PC-9 (cell line): ENCODE measurements around the gene CCNA1. TPM values are rescaled to one million over a fixed set of nuclear protein-coding genes. Genes with fewer than 3 reads are reported as not detected.

Source experiments
- BruUV-seq: library from RNA; stranded (reverse); fragments of 400-500 nt; replicated peaks from 2 replicates; lab custom pipeline; 2021; lab: Mats Ljungman, UMichigan
- CTCF ChIA-PET: fragments of 300-600 bp; sonication (Branson Sonifier 250); formaldehyde crosslinking; loops from one replicate; lab custom pipeline; 2022; ENCODE audit warnings: antibody characterized with exemption; lab: Charles Lee
- POLR2A ChIA-PET: fragments of 300-600 bp; sonication (Branson Sonifier 250); formaldehyde crosslinking; loops from one replicate; lab custom pipeline; 2022; ENCODE audit warnings: antibody characterized with exemption; ENCODE audit not compliant: unreplicated experiment; lab: Charles Lee
- DNase-seq, 2 experiments: peaks; one replicate each; pipeline versions ENCODE4 v3.0.0 to v3.0.0-alpha.2; 2015 to 2022; ENCODE audit warnings: mixed read lengths in 1 of 2
- H2AFZ ChIP-seq: fragments of 200-600 bp; sonication (generic); 2 replicates; pipeline ENCODE4 v1.8.1; 2017; ENCODE audit warnings: antibody characterized with exemption
- H3F3A ChIP-seq: fragments of 200-600 bp; sonication (generic); 2 replicates; pipeline ENCODE4 v1.8.1; 2017; ENCODE audit warnings: antibody characterized with exemption, mild to moderate bottlenecking, low read depth; ENCODE audit not compliant: insufficient read depth
- H3K27ac ChIP-seq: fragments of 200-600 bp; sonication (generic); 2 replicates; pipeline ENCODE4 v1.6.1; 2016; ENCODE audit warnings: mixed run types
- H3K27me3 ChIP-seq: fragments of 200-600 bp; sonication (generic); 2 replicates; pipeline ENCODE4 v1.6.1; 2016; ENCODE audit warnings: low read depth, mixed run types; ENCODE audit not compliant: insufficient read depth
- H3K36me3 ChIP-seq: fragments of 200-600 bp; sonication (generic); 2 replicates; pipeline ENCODE4 v1.6.1; 2016; ENCODE audit warnings: low read depth, mixed run types
- H3K4me1 ChIP-seq: fragments of 200-600 bp; sonication (generic); replicated peaks from 2 replicates; pipeline ENCODE4 v1.6.1; 2016; ENCODE audit warnings: mixed run types; ENCODE audit not compliant: insufficient read depth
- H3K4me2 ChIP-seq: fragments of 200-600 bp; sonication (generic); 2 replicates; pipeline ENCODE4 v1.6.1; 2017; ENCODE audit warnings: mixed run types
- H3K4me3 ChIP-seq: fragments of 200-600 bp; sonication (generic); 2 replicates; pipeline ENCODE4 v1.6.1; 2016; ENCODE audit warnings: mixed run types
- H3K79me2 ChIP-seq: fragments of 200-600 bp; sonication (generic); 2 replicates; pipeline ENCODE4 v1.6.1; 2017; ENCODE audit warnings: low read depth, mixed run types
- H3K9me2 ChIP-seq: fragments of 200-600 bp; sonication (generic); 2 replicates; pipeline ENCODE4 v1.8.1; 2017; ENCODE audit warnings: mild to moderate bottlenecking; ENCODE audit not compliant: insufficient read depth
- H3K9me3 ChIP-seq: fragments of 200-600 bp; sonication (generic); 2 replicates; pipeline ENCODE4 v1.8.1; 2016; ENCODE audit warnings: low read depth; ENCODE audit not compliant: insufficient read depth
- H4K20me1 ChIP-seq: fragments of 200-600 bp; sonication (generic); 2 replicates; pipeline ENCODE4 v1.8.1; 2017; ENCODE audit not compliant: insufficient read depth
- EZH2 ChIP-seq: fragments of 200-600 bp; sonication (generic); IDR thresholded peaks from 2 replicates; pipeline ENCODE4 v1.8.0; 2017; ENCODE audit warnings: antibody characterized with exemption, low read depth
- intact Hi-C: fragments of 100-400 bp; cut with micrococcal nuclease; formaldehyde crosslinking; loops from one replicate; pipeline ENCODE4 v1.10.0; 2022; ENCODE audit not compliant: unreplicated experiment
- total RNA-seq: library from RNA; stranded (reverse); gene quantifications from 2 replicates; pipeline ENCODE4 v1.2.3, GENCODE V29; 2021
- TF ChIP-seq, protein P1 (sequence below): fragments of 200-600 bp; sonication (generic); conservative IDR thresholded peaks from 2 replicates; pipeline ENCODE4 v1.6.1; 2017; ENCODE audit warnings: mixed run types, antibody characterized with exemption, mild to moderate bottlenecking, moderate library complexity

CCNA1 gene
- total RNA-seq, 1 experiment from 2014 or later = not detected

DNA sequence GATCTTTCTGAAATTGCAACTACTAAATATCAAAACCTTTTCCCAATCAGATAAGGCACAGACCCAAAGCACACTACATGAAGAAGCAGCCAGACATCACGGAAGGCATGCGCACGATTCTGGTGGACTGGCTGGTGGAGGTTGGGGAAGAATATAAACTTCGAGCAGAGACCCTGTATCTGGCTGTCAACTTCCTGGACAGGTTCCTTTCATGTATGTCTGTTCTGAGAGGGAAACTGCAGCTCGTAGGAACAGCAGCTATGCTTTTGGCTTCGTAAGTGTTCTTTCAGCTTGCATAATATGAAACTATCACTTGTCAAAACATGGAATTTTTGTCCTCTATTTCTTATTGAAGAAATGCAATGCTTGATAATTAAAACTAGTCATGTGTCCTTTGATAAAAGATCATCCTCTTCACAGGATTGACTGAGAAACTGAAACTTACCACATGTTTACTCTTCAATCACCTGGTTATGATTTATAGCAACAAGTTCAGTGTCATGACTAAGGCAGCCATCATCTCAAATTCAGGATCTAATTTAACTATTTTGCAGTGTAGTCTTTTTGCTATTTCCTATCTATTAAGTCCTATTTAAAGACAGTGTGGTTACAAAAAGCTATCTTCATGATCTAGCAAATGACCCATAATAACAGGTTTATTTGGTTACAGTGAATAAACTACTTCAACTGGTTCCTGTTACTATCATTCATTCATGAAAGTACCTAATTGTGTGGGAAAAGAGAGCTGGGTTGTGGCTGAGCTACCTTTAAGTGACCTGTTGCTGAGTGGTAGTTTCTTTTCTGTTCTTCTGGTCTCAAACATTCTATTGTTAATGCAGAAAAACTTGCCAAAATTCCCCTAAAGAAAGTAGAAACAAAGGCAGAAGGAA is 6.5 kb downstream of the CCNA1 start:
- peak in 1 of 2 experiments; percentile 81 for DNase-seq
- H3K27ac ChIP-seq = peak overlapping the region; percentile 15; the same call in 1 of the 2 replicates
- no peaks in the 10 kb centered on the region for H4K20me1 ChIP-seq
- H3K4me2 ChIP-seq = peak overlapping the region; percentile 22
- H3K79me2 ChIP-seq = no peaks in the 10 kb centered on the region
- H3K27me3 ChIP-seq = no peaks in the 10 kb centered on the region
- CTCF ChIA-PET = no interaction called here
- no peaks in the 10 kb centered on the region for H3K9me3 ChIP-seq
- no TSS peak for BruUV-seq
- intact Hi-C loops = no loop called here
- no peak overlapping the region for H3K4me3 ChIP-seq
- POLR2A ChIA-PET = interaction anchor here (0.5 kb wide), 1 partner anchor 11 kb away, joined by 3 read pairs; no protein-coding TSS in a partner anchor
- no peaks in the 10 kb centered on the region for H3K9me2 ChIP-seq
- no peak overlapping the region; the same call in 1 of the 2 replicates for H2AFZ ChIP-seq
- peaks cover 13% of the 10 kb centered on the region; the same call in 1 of the 2 replicates for H3F3A ChIP-seq
- peaks cover 13% of the 10 kb centered on the region for H3K4me1 ChIP-seq
- H3K36me3 ChIP-seq = no peaks in the 10 kb centered on the region
- TF ChIP-seq, protein P1, sequence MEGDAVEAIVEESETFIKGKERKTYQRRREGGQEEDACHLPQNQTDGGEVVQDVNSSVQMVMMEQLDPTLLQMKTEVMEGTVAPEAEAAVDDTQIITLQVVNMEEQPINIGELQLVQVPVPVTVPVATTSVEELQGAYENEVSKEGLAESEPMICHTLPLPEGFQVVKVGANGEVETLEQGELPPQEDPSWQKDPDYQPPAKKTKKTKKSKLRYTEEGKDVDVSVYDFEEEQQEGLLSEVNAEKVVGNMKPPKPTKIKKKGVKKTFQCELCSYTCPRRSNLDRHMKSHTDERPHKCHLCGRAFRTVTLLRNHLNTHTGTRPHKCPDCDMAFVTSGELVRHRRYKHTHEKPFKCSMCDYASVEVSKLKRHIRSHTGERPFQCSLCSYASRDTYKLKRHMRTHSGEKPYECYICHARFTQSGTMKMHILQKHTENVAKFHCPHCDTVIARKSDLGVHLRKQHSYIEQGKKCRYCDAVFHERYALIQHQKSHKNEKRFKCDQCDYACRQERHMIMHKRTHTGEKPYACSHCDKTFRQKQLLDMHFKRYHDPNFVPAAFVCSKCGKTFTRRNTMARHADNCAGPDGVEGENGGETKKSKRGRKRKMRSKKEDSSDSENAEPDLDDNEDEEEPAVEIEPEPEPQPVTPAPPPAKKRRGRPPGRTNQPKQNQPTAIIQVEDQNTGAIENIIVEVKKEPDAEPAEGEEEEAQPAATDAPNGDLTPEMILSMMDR = no peak
- TF ChIP-seq EZH2 = no peak

DNA sequence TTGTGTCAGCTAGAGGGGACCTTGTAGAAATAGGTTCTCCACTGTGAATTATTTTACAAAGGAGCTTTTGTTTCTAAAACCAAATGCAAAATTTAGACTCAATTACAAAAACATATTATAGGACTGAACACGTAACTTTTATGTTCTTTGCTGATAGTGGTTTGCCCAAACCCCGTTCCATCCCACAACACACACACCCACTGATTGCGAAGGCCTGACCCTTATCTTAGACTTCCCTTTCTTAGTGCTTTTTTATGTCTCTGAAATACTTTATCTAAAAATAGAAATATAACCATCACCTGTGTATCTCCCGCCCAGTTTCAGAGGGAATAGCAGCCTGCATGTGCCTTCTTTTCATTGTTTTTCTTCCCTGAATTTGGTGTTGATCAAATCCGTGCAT is 13.0 kb downstream of the CCNA1 start:
- TF ChIP-seq EZH2 = no peak
- TF ChIP-seq, protein P1 = no peak
- Histone ChIP-seq H3K9me3 (no peaks in the 10 kb centered on the region), H3K27ac (no peak overlapping the region)

DNA sequence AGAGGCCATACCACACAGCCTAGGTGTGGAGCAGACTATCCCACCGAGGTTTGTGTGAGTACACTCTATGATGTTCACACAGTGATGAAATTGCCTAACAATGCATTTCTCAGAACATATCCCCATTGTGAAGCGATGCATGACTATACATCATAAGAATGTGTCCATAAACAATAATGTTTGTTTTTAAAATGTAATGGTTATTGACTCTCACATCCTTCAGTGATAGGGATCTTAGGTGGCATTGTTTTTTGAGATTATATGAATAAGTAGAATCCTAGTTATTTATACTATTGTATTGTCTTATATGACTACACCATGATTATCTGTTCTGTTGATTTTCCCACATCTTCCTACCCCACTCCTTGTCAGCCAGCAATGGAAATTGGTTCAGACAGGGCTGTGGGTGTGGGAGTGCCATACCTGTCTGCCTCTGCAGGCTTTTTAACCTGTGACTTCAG is 13.6 kb downstream of the CCNA1 start:
- Histone ChIP-seq H3F3A (peaks cover 3% of the 10 kb centered on the region; the same call in 1 of the 2 replicates), H3K4me1 (peaks cover 15% of the 10 kb centered on the region), H3K9me2 (no peaks in the 10 kb centered on the region), H3K36me3 (no peaks in the 10 kb centered on the region), H3K9me3 (no peaks in the 10 kb centered on the region), H2AFZ (no peak overlapping the region), H3K27me3 (no peaks in the 10 kb centered on the region), H3K79me2 (no peaks in the 10 kb centered on the region), H4K20me1 (no peaks in the 10 kb centered on the region), H3K27ac (0 out of 2 replicates have a peak overlapping the region, but pooled peaks have one; percentile 16), H3K4me2 (no peak overlapping the region), H3K4me3 (no peak overlapping the region)
- CTCF ChIA-PET = no interaction called here
- TF ChIP-seq, protein P1 = no peak
- no peak for TF ChIP-seq EZH2
- DNase-seq = peak in 1 of 2 experiments; percentile 82
- BruUV-seq = no TSS peak
- POLR2A ChIA-PET = no interaction called here
- intact Hi-C loops = no loop called here

More for the DNA sequence above, 13.0 kb downstream of the CCNA1 start:
- intact Hi-C loops = no loop called here
- Histone ChIP-seq H3K4me1 (peaks cover 15% of the 10 kb centered on the region), H3K9me2 (no peaks in the 10 kb centered on the region), H4K20me1 (no peaks in the 10 kb centered on the region), H3K79me2 (no peaks in the 10 kb centered on the region), H3K4me3 (no peak overlapping the region), H3F3A (peaks cover 3% of the 10 kb centered on the region; the same call in 1 of the 2 replicates), H3K36me3 (no peaks in the 10 kb centered on the region), H3K27me3 (no peaks in the 10 kb centered on the region), H3K4me2 (no peak overlapping the region), H2AFZ (no peak overlapping the region)
- BruUV-seq = no TSS peak
- POLR2A ChIA-PET = no interaction called here
- CTCF ChIA-PET = no interaction called here
- no peak for DNase-seq
